Nephron progenitor cell (in vitro differentiated cells): ENCODE results near the gene RALGAPA1.

ENCODE experiments used
- DNase-seq: peaks from one replicate; pipeline ENCODE4 v3.0.0; 2021
- H3K27ac Mint-ChIP-seq: 2 replicates; pipeline ENCODE4 v1.8.0; 2021; ENCODE audit warnings: mild to moderate bottlenecking, moderate library complexity, mixed read lengths
- H3K27me3 Mint-ChIP-seq: 2 replicates; pipeline ENCODE4 v1.8.0; 2021; ENCODE audit warnings: mild to moderate bottlenecking, low read depth, mixed read lengths; ENCODE audit not compliant: poor library complexity
- H3K36me3 Mint-ChIP-seq: 2 replicates; pipeline ENCODE4 v1.8.0; 2021; ENCODE audit warnings: low read depth, mixed read lengths
- H3K4me1 Mint-ChIP-seq: 2 replicates; pipeline ENCODE4 v1.8.0; 2021; ENCODE audit warnings: mixed read lengths
- H3K4me3 Mint-ChIP-seq: 2 replicates; pipeline ENCODE4 v1.8.0; 2021; ENCODE audit warnings: mild to moderate bottlenecking, moderate library complexity, mixed read lengths
- H3K9me3 Mint-ChIP-seq: 2 replicates; pipeline ENCODE4 v1.8.0; 2021; ENCODE audit warnings: mild to moderate bottlenecking, moderate library complexity, mixed read lengths
- CTCF ChIP-seq: fragments of 200-600 bp; sonication (generic); IDR thresholded peaks from 2 replicates; pipeline ENCODE4 v1.5.0; 2021; ENCODE audit warnings: antibody characterized with exemption

Gene RALGAPA1

GRCh38 chr14:35558680-35559079 lies 250.4 kb downstream of the RALGAPA1 start:
- Mint-ChIP-seq H3K9me3 (no peaks in the 10 kb centered on the region), H3K36me3 (no peaks in the 10 kb centered on the region), H3K27me3 (no peaks in the 10 kb centered on the region), H3K4me1 (no peaks in the 10 kb centered on the region), H3K4me3 (no peak overlapping the region), H3K27ac (no peak overlapping the region)
- DNase-seq, result no peak
- no peak for TF ChIP-seq CTCF

GRCh38 chr14:35557221-35557747 lies 251.8 kb downstream of the RALGAPA1 start:
- TF ChIP-seq CTCF, result no peak
- no peaks in the 10 kb centered on the region for H3K4me1 Mint-ChIP-seq
- no peak for DNase-seq
- H3K4me3 Mint-ChIP-seq, result no peak overlapping the region
- no peaks in the 10 kb centered on the region for H3K36me3 Mint-ChIP-seq
- H3K27me3 Mint-ChIP-seq, result no peaks in the 10 kb centered on the region
- H3K9me3 Mint-ChIP-seq, result no peaks in the 10 kb centered on the region
- H3K27ac Mint-ChIP-seq, result no peak overlapping the region

- H3K27ac Mint-ChIP-seq, result no peak overlapping the region
- H3K4me1 Mint-ChIP-seq, result no peaks in the 10 kb centered on the region
- H3K27me3 Mint-ChIP-seq, result no peaks in the 10 kb centered on the region
- no peak overlapping the region for H3K4me3 Mint-ChIP-seq
- no peaks in the 10 kb centered on the region for H3K9me3 Mint-ChIP-seq
- TF ChIP-seq CTCF, result no peak
- H3K36me3 Mint-ChIP-seq, result no peaks in the 10 kb centered on the region
- DNase-seq, result no peak
These were observed 252.5 kb downstream of the RALGAPA1 start for GRCh38 chr14:35556548-35556947.

- no peak for DNase-seq
- H3K4me3 Mint-ChIP-seq, result no peak overlapping the region
- TF ChIP-seq CTCF, result no peak
- no peaks in the 10 kb centered on the region for H3K9me3 Mint-ChIP-seq
- H3K27me3 Mint-ChIP-seq, result no peaks in the 10 kb centered on the region
- no peaks in the 10 kb centered on the region for H3K36me3 Mint-ChIP-seq
- H3K27ac Mint-ChIP-seq, result no peak overlapping the region
- H3K4me1 Mint-ChIP-seq, result no peaks in the 10 kb centered on the region
These were observed 255.3 kb downstream of the RALGAPA1 start for GRCh38 chr14:35553808-35554207.

- DNase-seq, result no peak
- no peak overlapping the region for H3K27ac Mint-ChIP-seq
- TF ChIP-seq CTCF, result no peak
- H3K4me3 Mint-ChIP-seq, result no peak overlapping the region
- no peaks in the 10 kb centered on the region for H3K4me1 Mint-ChIP-seq
- H3K27me3 Mint-ChIP-seq, result no peaks in the 10 kb centered on the region
- no peaks in the 10 kb centered on the region for H3K36me3 Mint-ChIP-seq
- no peaks in the 10 kb centered on the region for H3K9me3 Mint-ChIP-seq
These were observed 258.0 kb downstream of the RALGAPA1 start for GRCh38 chr14:35551081-35551480.

GRCh38 chr14:35549551-35549950 lies 259.5 kb downstream of the RALGAPA1 start:
- Mint-ChIP-seq H3K4me1 (no peaks in the 10 kb centered on the region), H3K27me3 (no peaks in the 10 kb centered on the region), H3K36me3 (no peaks in the 10 kb centered on the region), H3K9me3 (no peaks in the 10 kb centered on the region), H3K27ac (no peak overlapping the region), H3K4me3 (no peak overlapping the region)
- no peak for TF ChIP-seq CTCF
- DNase-seq, result no peak
